ENCODE data around the gene STIM2. TPM values are rescaled to one million over a fixed set of nuclear protein-coding genes. Genes with fewer than 3 reads are reported as not detected.

Gene STIM2
- total and polyA plus RNA-seq, 2 of the 4 experiments (the other 2 are of a cell fraction): 16.1 to 27.6 TPM

DNA sequence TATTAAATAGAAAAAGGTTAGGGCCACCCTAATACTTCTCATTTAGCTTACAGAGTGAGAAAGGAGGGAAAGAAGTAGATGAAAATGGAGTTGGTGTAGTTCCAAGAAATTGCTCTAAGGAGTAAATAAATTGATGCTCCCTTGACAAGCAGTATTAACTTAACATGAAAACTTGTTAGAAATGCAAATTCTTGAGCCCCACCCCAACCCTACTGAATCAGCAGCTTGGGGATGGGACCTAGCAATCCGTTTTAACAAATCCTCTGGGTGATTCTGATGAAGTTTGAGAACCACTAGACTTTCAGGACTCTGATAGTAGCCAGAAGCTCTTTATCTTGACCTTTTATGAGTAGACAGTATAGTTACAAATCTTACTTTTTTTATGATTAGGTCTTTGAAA is 74.8 kb downstream of the STIM2 start:
- no peak overlapping the region for H2BK5ac ChIP-seq (ENCODE audit: low read depth, low read length, poor library complexity, severe bottlenecking)
- no peak overlapping the region for H2AK5ac ChIP-seq (ENCODE audit: low read depth, low read length)
- H3K23ac ChIP-seq (ENCODE audit: low read depth, low read length): no peak overlapping the region
- H2AFZ ChIP-seq (replicated peaks; ENCODE audit: low read length, poor library complexity): no peak overlapping the region
- H2BK15ac ChIP-seq (ENCODE audit: low read depth, low read length): no peak overlapping the region
- H4K20me1 ChIP-seq (ENCODE audit: insufficient read depth, low read length): no peaks in the 10 kb centered on the region
- no peak overlapping the region for H3K9ac ChIP-seq (ENCODE audit: low read depth, low read length)
- intact Hi-C loops (cut with micrococcal nuclease): no loop called here
- H3K18ac ChIP-seq (ENCODE audit: low read depth, low read length): no peak overlapping the region
- no peak overlapping the region for H3K14ac ChIP-seq (replicated peaks; ENCODE audit: low read depth, low read length)
- H4K91ac ChIP-seq (ENCODE audit: insufficient read depth, low read depth, low read length): no peak overlapping the region
- peaks cover 4% of the 10 kb centered on the region; the same call in 1 of the 2 replicates for H3K9me1 ChIP-seq (ENCODE audit: insufficient read depth, low read length)
- no peak overlapping the region for H3K27ac ChIP-seq (ENCODE audit: insufficient read depth, low read length)
- in situ Hi-C loops (cut with MboI; ENCODE audit: low sequenced_read_pairs): no loop called here
- no peaks in the 10 kb centered on the region for H3K36me3 ChIP-seq (ENCODE audit: control insufficient read depth, insufficient read depth, low read length)
- H3K4me2 ChIP-seq (ENCODE audit: low read depth, low read length): no peak overlapping the region
- no peak overlapping the region for H2AK9ac ChIP-seq (replicated peaks; ENCODE audit: low read depth, low read length, poor library complexity)
- no TSS peak for BruUV-seq (replicated peaks)
- H3K4ac ChIP-seq (ENCODE audit: low read depth, low read length): no peak overlapping the region
- no CpG with 5 or more reads among the region's 1 CpG for WGBS, 2 experiments (ENCODE audit: extremely low coverage in 2 of 2, insufficient read length in 1 of 2)
- H3K4me3 ChIP-seq (ENCODE audit: insufficient read depth, low read depth, low read length): no peak overlapping the region
- no peaks in the 10 kb centered on the region for H3K9me3 ChIP-seq (ENCODE audit: control insufficient read depth, insufficient read depth, low read length)
- ATAC-seq (ENCODE audit: low read depth) (no peak), DNase-seq (no peak)
- H4K5ac ChIP-seq (ENCODE audit: low read depth, low read length): no peak overlapping the region
- H2BK20ac ChIP-seq (ENCODE audit: low read depth, low read length): no peak overlapping the region
- CTCF ChIA-PET: no interaction called here
- H3K27me3 ChIP-seq (ENCODE audit: control insufficient read depth, insufficient read depth, low read length): no peaks in the 10 kb centered on the region
- dilution Hi-C loops (cut with HindIII; ENCODE audit: low sequenced_read_pairs, unreplicated experiment): no loop called here
- no peak overlapping the region for H3K56ac ChIP-seq (ENCODE audit: extremely low read depth, insufficient read depth, low read length)
- TF ChIP-seq, protein P1, sequence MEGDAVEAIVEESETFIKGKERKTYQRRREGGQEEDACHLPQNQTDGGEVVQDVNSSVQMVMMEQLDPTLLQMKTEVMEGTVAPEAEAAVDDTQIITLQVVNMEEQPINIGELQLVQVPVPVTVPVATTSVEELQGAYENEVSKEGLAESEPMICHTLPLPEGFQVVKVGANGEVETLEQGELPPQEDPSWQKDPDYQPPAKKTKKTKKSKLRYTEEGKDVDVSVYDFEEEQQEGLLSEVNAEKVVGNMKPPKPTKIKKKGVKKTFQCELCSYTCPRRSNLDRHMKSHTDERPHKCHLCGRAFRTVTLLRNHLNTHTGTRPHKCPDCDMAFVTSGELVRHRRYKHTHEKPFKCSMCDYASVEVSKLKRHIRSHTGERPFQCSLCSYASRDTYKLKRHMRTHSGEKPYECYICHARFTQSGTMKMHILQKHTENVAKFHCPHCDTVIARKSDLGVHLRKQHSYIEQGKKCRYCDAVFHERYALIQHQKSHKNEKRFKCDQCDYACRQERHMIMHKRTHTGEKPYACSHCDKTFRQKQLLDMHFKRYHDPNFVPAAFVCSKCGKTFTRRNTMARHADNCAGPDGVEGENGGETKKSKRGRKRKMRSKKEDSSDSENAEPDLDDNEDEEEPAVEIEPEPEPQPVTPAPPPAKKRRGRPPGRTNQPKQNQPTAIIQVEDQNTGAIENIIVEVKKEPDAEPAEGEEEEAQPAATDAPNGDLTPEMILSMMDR (conservative IDR thresholded peaks at IDR 0.05; ENCODE audit: low read depth, low read length): no peak
- TF ChIP-seq CHD1 (IDR thresholded peaks at IDR 0.05; ENCODE audit: low read depth, low read length) (no peak), NFE2L2 (IDR thresholded peaks at IDR 0.05; ENCODE audit: low read depth, low read length) (no peak), POLR2A (IDR thresholded peaks at IDR 0.05; ENCODE audit: low read depth, low read length) (no peak), ELK1 (IDR thresholded peaks at IDR 0.05; ENCODE audit: borderline replicate concordance, low read depth, low read length) (no peak)
- H2BK120ac ChIP-seq (ENCODE audit: low read depth, low read length): no peak overlapping the region
- H3K79me1 ChIP-seq (ENCODE audit: low read depth in 1 of 2, low read length in 2 of 2): peaks cover 15 to 21% of the 10 kb centered on the region in 2 experiments; a peak in 3 of 4 replicates
- POLR2A ChIA-PET (ENCODE audit: unreplicated experiment): no interaction called here
- H4K8ac ChIP-seq (ENCODE audit: low read depth in 2 of 2, low read length in 2 of 2): no peak overlapping the region
- H3K4me1 ChIP-seq (ENCODE audit: control insufficient read depth, insufficient read depth, low read length): peaks cover 2% of the 10 kb centered on the region; the same call in 1 of the 2 replicates
